HEK293 (cell line): ENCODE data around the gene C16orf78.

Experiments used
- CTCF ChIA-PET: fragments of 350-600 bp; formaldehyde crosslinking; extraction: SDS; loops from one replicate; lab custom pipeline; 2021; ENCODE audit warnings: antibody characterized with exemption; lab: Yijun Ruan, JAX
- POLR2A ChIA-PET: fragments of 300-600 bp; formaldehyde crosslinking; extraction: SDS; loops from one replicate; lab custom pipeline; 2020; ENCODE audit warnings: antibody characterized with exemption, inconsistent platforms; lab: Yijun Ruan, JAX
- H3K27ac ChIP-seq: fragments of 200-500 bp; sonication (Bioruptor generic); 2 replicates; pipeline ENCODE4 v1.5.1; 2014; ENCODE audit warnings: low read depth, low read length, control low read depth, inconsistent platforms; ENCODE audit errors: extremely low read depth
- H3K36me3 ChIP-seq, 2 experiments: fragments of 200-500 bp in 1 of 2; sonication (Bioruptor generic) in 1 of 2; 1 replicate in 1 of 2; 2 replicates in 1 of 2; pipeline ENCODE4 v1.5.1; 2014 to 2017; ENCODE audit warnings: inconsistent platforms in 2 of 2, low read length in 2 of 2; ENCODE audit not compliant: control insufficient read depth in 2 of 2, insufficient read depth in 1 of 2
- H3K4me1 ChIP-seq: fragments of 200-500 bp; sonication (Bioruptor generic); 2 replicates; pipeline ENCODE4 v1.5.1; 2014; ENCODE audit warnings: mild to moderate bottlenecking, low read length, inconsistent platforms; ENCODE audit not compliant: control insufficient read depth, insufficient read depth
- H3K4me3 ChIP-seq: 2 replicates; pipeline ENCODE4 v1.5.1; 2011; ENCODE audit warnings: low read depth, mild to moderate bottlenecking, control low read depth, low read length, moderate library complexity
- H3K9me3 ChIP-seq: fragments of 200-500 bp; sonication (Bioruptor generic); 2 replicates; pipeline ENCODE4 v1.5.1; 2014; ENCODE audit warnings: low read depth, low read length, inconsistent platforms; ENCODE audit not compliant: control insufficient read depth, insufficient read depth
- ATF2 ChIP-seq: fragments of 450-650 bp; formaldehyde crosslinking; IDR thresholded peaks from 2 replicates; pipeline ENCODE4 v1.5.1; 2016; ENCODE audit warnings: missing biosample characterization, missing genetic modification characterization, low read depth
- KLF1 ChIP-seq: fragments of 450-650 bp; formaldehyde crosslinking; IDR thresholded peaks from 2 replicates; pipeline ENCODE4 v1.5.1; 2016; ENCODE audit warnings: missing biosample characterization, missing genetic modification characterization
- KLF7 ChIP-seq: fragments of 450-650 bp; formaldehyde crosslinking; IDR thresholded peaks from 2 replicates; pipeline ENCODE4 v1.5.1; 2016; ENCODE audit warnings: missing biosample characterization, missing genetic modification characterization, borderline replicate concordance
- KLF9 ChIP-seq: fragments of 450-650 bp; formaldehyde crosslinking; IDR thresholded peaks from 2 replicates; pipeline ENCODE4 v1.5.1; 2016; ENCODE audit warnings: missing biosample characterization, missing genetic modification characterization, low read depth
- MEIS1 ChIP-seq: sonication (generic); formaldehyde crosslinking; IDR thresholded peaks from 2 replicates; pipeline ENCODE4 v1.8.1; 2022; ENCODE audit warnings: missing genetic modification reagents, mild to moderate bottlenecking, borderline replicate concordance
- SETDB1 ChIP-seq: IDR thresholded peaks from one replicate; pipeline ENCODE4 v1.6.1; 2017; ENCODE audit warnings: mild to moderate bottlenecking, low read length, moderate library complexity, mixed read lengths; ENCODE audit not compliant: insufficient read length
- TCF7L2 ChIP-seq: IDR thresholded peaks from 2 replicates; pipeline ENCODE4 v1.6.1; 2011; ENCODE audit warnings: low read depth, mild to moderate bottlenecking, inconsistent platforms, low read length, moderate library complexity, borderline replicate concordance
- ZIC2 ChIP-seq: fragments of 450-650 bp; formaldehyde crosslinking; IDR thresholded peaks from 2 replicates; pipeline ENCODE4 v1.5.1; 2016; ENCODE audit warnings: missing biosample characterization, missing genetic modification characterization
- ZNF132 ChIP-seq: fragments of 450-650 bp; formaldehyde crosslinking; IDR thresholded peaks from 2 replicates; pipeline ENCODE4 v1.5.1; 2017; ENCODE audit warnings: missing biosample characterization, missing genetic modification characterization, borderline replicate concordance
- ZNF23 ChIP-seq: fragments of 450-650 bp; formaldehyde crosslinking; IDR thresholded peaks from 2 replicates; pipeline ENCODE4 v1.5.1; 2016; ENCODE audit warnings: missing biosample characterization, missing genetic modification characterization, borderline replicate concordance
- ZNF24 ChIP-seq: fragments of 450-650 bp; formaldehyde crosslinking; IDR thresholded peaks from 2 replicates; pipeline ENCODE4 v1.5.1; 2016; ENCODE audit warnings: missing biosample characterization, missing genetic modification characterization
- ZNF280C ChIP-seq: fragments of 450-650 bp; formaldehyde crosslinking; IDR thresholded peaks from 2 replicates; pipeline ENCODE4 v1.5.1; 2016; ENCODE audit warnings: missing biosample characterization, missing genetic modification characterization
- ZNF302 ChIP-seq: fragments of 450-650 bp; formaldehyde crosslinking; IDR thresholded peaks from 2 replicates; pipeline ENCODE4 v1.5.1; 2016; ENCODE audit warnings: missing biosample characterization, missing genetic modification characterization, low read depth
- ZNF311 ChIP-seq: fragments of 450-650 bp; formaldehyde crosslinking; IDR thresholded peaks from 2 replicates; pipeline ENCODE4 v1.5.1; 2017; ENCODE audit warnings: missing biosample characterization, missing genetic modification characterization, borderline replicate concordance
- ZNF335 ChIP-seq: fragments of 450-650 bp; formaldehyde crosslinking; conservative IDR thresholded peaks from 2 replicates; pipeline ENCODE4 v1.5.1; 2016; ENCODE audit warnings: missing biosample characterization, missing genetic modification characterization
- ZNF391 ChIP-seq: fragments of 450-650 bp; formaldehyde crosslinking; IDR thresholded peaks from 2 replicates; pipeline ENCODE4 v1.5.1; 2016; ENCODE audit warnings: low read depth, missing biosample characterization, missing genetic modification characterization, borderline replicate concordance
- ZNF394 ChIP-seq: fragments of 450-650 bp; formaldehyde crosslinking; IDR thresholded peaks from 2 replicates; pipeline ENCODE4 v1.5.1; 2016; ENCODE audit warnings: missing biosample characterization, missing genetic modification characterization, mild to moderate bottlenecking, moderate library complexity, borderline replicate concordance
- ZNF510 ChIP-seq: fragments of 450-650 bp; formaldehyde crosslinking; IDR thresholded peaks from 2 replicates; pipeline ENCODE4 v1.5.1; 2018; ENCODE audit warnings: mild to moderate bottlenecking, missing genetic modification characterization, missing biosample characterization; ENCODE audit not compliant: insufficient replicate concordance
- ZNF585B ChIP-seq: fragments of 450-650 bp; formaldehyde crosslinking; IDR thresholded peaks from 2 replicates; pipeline ENCODE4 v1.5.1; 2016; ENCODE audit warnings: missing biosample characterization, missing genetic modification characterization
- ZNF596 ChIP-seq: fragments of 450-650 bp; IDR thresholded peaks from 2 replicates; pipeline ENCODE4 v1.5.0; 2018; ENCODE audit warnings: missing biosample characterization, mild to moderate bottlenecking, missing genetic modification characterization, moderate library complexity
- ZNF626 ChIP-seq: fragments of 450-650 bp; sonication (Bioruptor Pico); formaldehyde crosslinking; IDR thresholded peaks from 2 replicates; pipeline ENCODE4 v1.5.1; 2018; ENCODE audit warnings: missing biosample characterization, missing genetic modification characterization, inconsistent platforms
- ZNF664 ChIP-seq: fragments of 450-650 bp; formaldehyde crosslinking; IDR thresholded peaks from 2 replicates; pipeline ENCODE4 v1.5.1; 2016; ENCODE audit warnings: missing biosample characterization, missing genetic modification characterization
- ZNF830 ChIP-seq: fragments of 450-650 bp; IDR thresholded peaks from 2 replicates; pipeline ENCODE4 v1.5.0; 2018; ENCODE audit warnings: missing biosample characterization, missing genetic modification characterization, low read depth, mild to moderate bottlenecking, moderate library complexity
- TF ChIP-seq, protein P1 (sequence below): fragments of 450-650 bp; formaldehyde crosslinking; IDR thresholded peaks from 2 replicates; pipeline ENCODE4 v1.5.1; 2016; ENCODE audit warnings: missing biosample characterization, missing genetic modification characterization
- TF ChIP-seq, protein P2 (sequence below): fragments of 450-650 bp; formaldehyde crosslinking; IDR thresholded peaks from 2 replicates; pipeline ENCODE4 v1.5.1; 2016; ENCODE audit warnings: missing biosample characterization, missing genetic modification characterization, borderline replicate concordance

C16orf78 gene

GRCh38 chr16:49356728-49357488 is 16.7 kb upstream of the C16orf78 start:
- Histone ChIP-seq H3K36me3 (no peaks in the 10 kb centered on the region), H3K9me3 (no peaks in the 10 kb centered on the region), H3K27ac (no peak overlapping the region), H3K4me3 (no peak overlapping the region), H3K4me1 (no peaks in the 10 kb centered on the region)
- ChIA-PET POLR2A (no interaction called here), CTCF (interaction anchor here (0.7 kb wide), 1 partner anchor 201 kb away, joined by 3 read pairs; no protein-coding TSS in a partner anchor)
- TF ChIP-seq ZNF302 (tag by site-specific recombination), result no peak
- no peak for TF ChIP-seq MEIS1 (CRISPR knock-in tag)
- no peak for TF ChIP-seq ZNF510
- no peak for TF ChIP-seq TCF7L2
- TF ChIP-seq ZNF24 (tag by site-specific recombination), result no peak
- peak; percentile 79 for TF ChIP-seq ZIC2 (tag by site-specific recombination)
- TF ChIP-seq, protein P1, sequence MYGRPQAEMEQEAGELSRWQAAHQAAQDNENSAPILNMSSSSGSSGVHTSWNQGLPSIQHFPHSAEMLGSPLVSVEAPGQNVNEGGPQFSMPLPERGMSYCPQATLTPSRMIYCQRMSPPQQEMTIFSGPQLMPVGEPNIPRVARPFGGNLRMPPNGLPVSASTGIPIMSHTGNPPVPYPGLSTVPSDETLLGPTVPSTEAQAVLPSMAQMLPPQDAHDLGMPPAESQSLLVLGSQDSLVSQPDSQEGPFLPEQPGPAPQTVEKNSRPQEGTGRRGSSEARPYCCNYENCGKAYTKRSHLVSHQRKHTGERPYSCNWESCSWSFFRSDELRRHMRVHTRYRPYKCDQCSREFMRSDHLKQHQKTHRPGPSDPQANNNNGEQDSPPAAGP (tag by site-specific recombination), result no peak
- TF ChIP-seq KLF1 (tag by site-specific recombination), result peak; percentile 25; the same call in 1 of the 2 replicates
- TF ChIP-seq ZNF335 (tag by site-specific recombination), result peak; percentile 94
- no peak for TF ChIP-seq ZNF626 (tag by site-specific recombination)
- TF ChIP-seq ZNF394, result no peak
- TF ChIP-seq ZNF664, result no peak
- no peak for TF ChIP-seq ZNF596
- TF ChIP-seq ZNF391 (tag by site-specific recombination), result no peak
- TF ChIP-seq ZNF830, result no peak
- no peak for TF ChIP-seq ZNF23 (tag by site-specific recombination)
- TF ChIP-seq ZNF311 (tag by site-specific recombination), result no peak

GRCh38 chr16:49359591-49359990 is 14.0 kb upstream of the C16orf78 start:
- Histone ChIP-seq H3K27ac (no peak overlapping the region), H3K9me3 (no peaks in the 10 kb centered on the region), H3K36me3 (no peaks in the 10 kb centered on the region), H3K4me1 (no peaks in the 10 kb centered on the region), H3K4me3 (no peak overlapping the region)
- CTCF ChIA-PET, result interaction anchor here (0.9 kb wide), 1 partner anchor 10 kb away, joined by 3 read pairs; no protein-coding TSS in a partner anchor
- POLR2A ChIA-PET, result no interaction called here
- TF ChIP-seq, protein P2, sequence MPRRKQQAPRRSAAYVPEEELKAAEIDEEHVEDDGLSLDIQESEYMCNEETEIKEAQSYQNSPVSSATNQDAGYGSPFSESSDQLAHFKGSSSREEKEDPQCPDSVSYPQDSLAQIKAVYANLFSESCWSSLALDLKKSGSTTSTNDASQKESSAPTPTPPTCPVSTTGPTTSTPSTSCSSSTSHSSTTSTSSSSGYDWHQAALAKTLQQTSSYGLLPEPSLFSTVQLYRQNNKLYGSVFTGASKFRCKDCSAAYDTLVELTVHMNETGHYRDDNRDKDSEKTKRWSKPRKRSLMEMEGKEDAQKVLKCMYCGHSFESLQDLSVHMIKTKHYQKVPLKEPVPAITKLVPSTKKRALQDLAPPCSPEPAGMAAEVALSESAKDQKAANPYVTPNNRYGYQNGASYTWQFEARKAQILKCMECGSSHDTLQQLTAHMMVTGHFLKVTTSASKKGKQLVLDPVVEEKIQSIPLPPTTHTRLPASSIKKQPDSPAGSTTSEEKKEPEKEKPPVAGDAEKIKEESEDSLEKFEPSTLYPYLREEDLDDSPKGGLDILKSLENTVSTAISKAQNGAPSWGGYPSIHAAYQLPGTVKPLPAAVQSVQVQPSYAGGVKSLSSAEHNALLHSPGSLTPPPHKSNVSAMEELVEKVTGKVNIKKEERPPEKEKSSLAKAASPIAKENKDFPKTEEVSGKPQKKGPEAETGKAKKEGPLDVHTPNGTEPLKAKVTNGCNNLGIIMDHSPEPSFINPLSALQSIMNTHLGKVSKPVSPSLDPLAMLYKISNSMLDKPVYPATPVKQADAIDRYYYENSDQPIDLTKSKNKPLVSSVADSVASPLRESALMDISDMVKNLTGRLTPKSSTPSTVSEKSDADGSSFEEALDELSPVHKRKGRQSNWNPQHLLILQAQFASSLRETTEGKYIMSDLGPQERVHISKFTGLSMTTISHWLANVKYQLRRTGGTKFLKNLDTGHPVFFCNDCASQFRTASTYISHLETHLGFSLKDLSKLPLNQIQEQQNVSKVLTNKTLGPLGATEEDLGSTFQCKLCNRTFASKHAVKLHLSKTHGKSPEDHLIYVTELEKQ, result no peak
- no peak for TF ChIP-seq ZNF132 (tag by site-specific recombination)
- no peak for TF ChIP-seq TCF7L2
- TF ChIP-seq ZNF280C (tag by site-specific recombination), result no peak
- TF ChIP-seq KLF9 (tag by site-specific recombination), result no peak
- TF ChIP-seq SETDB1, result no peak
- no peak for TF ChIP-seq KLF7 (tag by site-specific recombination)
- no peak for TF ChIP-seq ATF2 (tag by site-specific recombination)
- no peak for TF ChIP-seq ZNF585B (tag by site-specific recombination)
